HepG2 (cell line): ENCODE results near the gene HSF4. TPM values are rescaled to one million over a fixed set of nuclear protein-coding genes. Genes with fewer than 3 reads are reported as not detected.

Source experiments
- ARNT2 ChIP-seq: sonication (generic); formaldehyde crosslinking; IDR thresholded peaks from 2 replicates; pipeline ENCODE4 v1.8.0; 2022; ENCODE audit warnings: mild to moderate bottlenecking, low read depth, missing genetic modification reagents, moderate library complexity
- HES4 ChIP-seq: sonication (generic); formaldehyde crosslinking; IDR thresholded peaks from 2 replicates; pipeline ENCODE4 v1.9.0; 2021; ENCODE audit warnings: mild to moderate bottlenecking, missing genetic modification reagents, borderline replicate concordance
- HIC2 ChIP-seq: sonication (generic); formaldehyde crosslinking; IDR thresholded peaks from 2 replicates; pipeline ENCODE4 v1.9.0; 2022; ENCODE audit warnings: low read depth, missing genetic modification reagents
- HOXA3 ChIP-seq: sonication (generic); formaldehyde crosslinking; IDR thresholded peaks from 2 replicates; pipeline ENCODE4 v1.5.0; 2020; ENCODE audit warnings: missing genetic modification reagents
- MAF1 ChIP-seq: sonication (generic); formaldehyde crosslinking; IDR thresholded peaks from 2 replicates; pipeline ENCODE4 v1.5.0; 2020; ENCODE audit warnings: missing genetic modification reagents, borderline replicate concordance
- NFE2 ChIP-seq: sonication (generic); formaldehyde crosslinking; IDR thresholded peaks from 2 replicates; pipeline ENCODE4 v1.4.0; 2020; ENCODE audit warnings: missing genetic modification reagents
- NFE2L1 ChIP-seq: sonication (generic); formaldehyde crosslinking; IDR thresholded peaks from 2 replicates; pipeline ENCODE4 v1.4.0; 2020; ENCODE audit warnings: missing genetic modification reagents, mild to moderate bottlenecking, borderline replicate concordance
- RNF219 ChIP-seq: sonication (generic); formaldehyde crosslinking; IDR thresholded peaks from 2 replicates; pipeline ENCODE4 v1.5.0; 2020; ENCODE audit warnings: mild to moderate bottlenecking, missing genetic modification reagents
- UBTF ChIP-seq: sonication (generic); formaldehyde crosslinking; IDR thresholded peaks from 2 replicates; pipeline ENCODE4 v1.4.0; 2020; ENCODE audit warnings: mild to moderate bottlenecking, missing genetic modification reagents
- ZKSCAN1 ChIP-seq: fragments of 150-350 bp; IDR thresholded peaks from 2 replicates; pipeline ENCODE4 v1.6.1; 2014; ENCODE audit warnings: low read length
- ZNF142 ChIP-seq: sonication (generic); formaldehyde crosslinking; IDR thresholded peaks from 2 replicates; pipeline ENCODE4 v1.4.0; 2020; ENCODE audit warnings: missing genetic modification reagents
- ZNF331 ChIP-seq: sonication (generic); formaldehyde crosslinking; IDR thresholded peaks from 2 replicates; pipeline ENCODE4 v1.4.0; 2020; ENCODE audit warnings: missing genetic modification reagents
- ZNF335 ChIP-seq: sonication (generic); formaldehyde crosslinking; IDR thresholded peaks from 2 replicates; pipeline ENCODE4 v1.4.0; 2020; ENCODE audit warnings: missing genetic modification reagents
- ZNF607 ChIP-seq: sonication (generic); formaldehyde crosslinking; IDR thresholded peaks from 2 replicates; pipeline ENCODE4 v1.5.1; 2020; ENCODE audit warnings: missing genetic modification reagents, mild to moderate bottlenecking, borderline replicate concordance
- ZNF724P ChIP-seq: sonication (generic); formaldehyde crosslinking; IDR thresholded peaks from 2 replicates; pipeline ENCODE4 v1.8.0; 2022; ENCODE audit warnings: missing genetic modification reagents, borderline replicate concordance
- polyA plus RNA-seq, 8 experiments: library from polyadenylated mRNA; depleted of rRNA in 3 of 8; stranded (reverse) in 7 of 8; unstranded in 1 of 8; fragments of >200 nt; fragmentation: Illumina TruSeq in 4 of 8; extraction: Trizol in 4 of 8; gene quantifications; 2 replicates each; pipeline versions ENCODE4 v1.2.1 to v1.2.3, GENCODE V29; 2011 to 2016; ENCODE audit warnings: low read depth in 4 of 8, missing spikeins in 1 of 8, mixed read lengths in 1 of 8; ENCODE audit not compliant: insufficient read depth in 1 of 8
- total RNA-seq, 5 experiments: library from RNA; depleted of rRNA; stranded (reverse); fragments of >200 nt; fragmentation: Illumina TruSeq; extraction: Trizol; gene quantifications; 2 replicates each; pipeline ENCODE4 v1.2.3, GENCODE V29; 2016; ENCODE audit warnings: low read depth in 1 of 5

Gene HSF4
- total and polyA plus RNA-seq, 2 of the 13 experiments (the other 11 are each of a cell fraction or from before 2014, with no cell fraction given), result 3.5 to 16.9 TPM

GRCh38 chr16:67184995-67185650, 20.6 kb downstream of the HSF4 start (continued):
- TF ChIP-seq HIC2 (CRISPR knock-in tag) (peak; percentile 70; the same call in 1 of the 2 replicates), MAF1 (peak; percentile 84; the same call in 1 of the 2 replicates), ZNF724P (CRISPR knock-in tag) (peak; percentile 95; the same call in 1 of the 2 replicates), HOXA3 (CRISPR knock-in tag) (peak; percentile 91), ZNF142 (CRISPR knock-in tag) (peak; percentile 84; the same call in 1 of the 2 replicates), ZKSCAN1 (no peak; the same call in 1 of the 2 replicates), NFE2L1 (peak; percentile 73; the same call in 1 of the 2 replicates), NFE2 (CRISPR knock-in tag) (no peak), ZNF607 (no peak; the same call in 1 of the 2 replicates), RNF219 (no peak), ZNF335 (CRISPR knock-in tag) (0 out of 2 replicates have a peak, but pooled peaks have one; percentile 72), ZNF331 (peak; percentile 96), HES4 (CRISPR knock-in tag) (peak; percentile 50; the same call in 1 of the 2 replicates), ARNT2 (CRISPR knock-in tag) (peak; percentile 94), UBTF (CRISPR knock-in tag) (peak; percentile 76)
